ENCODE measurements around the gene PRDM1. TPM values are rescaled to one million over a fixed set of nuclear protein-coding genes. Genes with fewer than 3 reads are reported as not detected.

The PRDM1 gene
- total RNA-seq, 2 donors from 2014 or later, result 1.8 to 1.9 TPM

DNA sequence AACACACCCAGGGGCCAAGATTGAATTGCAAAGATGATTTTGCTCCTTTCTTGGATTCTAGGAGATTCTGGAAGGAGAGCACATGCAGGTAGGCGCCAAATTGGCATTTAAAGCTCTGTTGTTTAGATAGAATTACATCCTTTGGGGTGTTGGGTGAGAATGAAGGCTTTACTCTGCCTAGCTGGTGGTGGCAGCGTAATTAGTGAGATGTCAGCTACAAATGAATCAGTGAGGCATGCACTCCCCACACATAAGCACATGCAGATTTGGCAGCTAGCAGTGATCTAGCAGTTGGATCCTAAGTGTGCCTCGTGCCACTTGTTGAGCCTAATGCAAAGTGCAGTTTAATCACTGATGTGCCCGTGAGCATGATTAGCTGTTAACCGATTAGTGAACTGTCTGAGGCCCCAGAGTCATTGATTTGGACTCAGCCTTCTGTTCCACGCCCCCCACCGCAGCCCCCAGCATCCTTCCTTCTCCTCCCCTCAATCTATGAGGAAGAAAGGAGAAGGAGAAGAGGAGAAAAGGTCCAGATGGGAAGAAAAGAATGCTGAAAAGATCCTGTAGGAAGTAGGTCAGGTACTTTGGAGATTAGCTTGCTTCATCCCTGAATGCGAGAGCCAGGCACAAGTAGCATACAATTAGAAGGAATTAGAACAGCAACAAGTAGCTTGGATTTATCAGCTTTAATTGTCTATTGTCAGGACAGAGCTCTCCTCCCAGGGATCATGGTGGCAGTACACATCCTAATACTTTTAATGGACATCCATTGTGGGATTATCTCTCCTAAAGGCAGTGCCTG is 6.0 kb upstream of the PRDM1 start:
- Histone ChIP-seq H3K27me3 (peaks cover 3 to 4% of the 10 kb centered on the region in 2 donors), H3K27ac (no peak overlapping the region)

DNA sequence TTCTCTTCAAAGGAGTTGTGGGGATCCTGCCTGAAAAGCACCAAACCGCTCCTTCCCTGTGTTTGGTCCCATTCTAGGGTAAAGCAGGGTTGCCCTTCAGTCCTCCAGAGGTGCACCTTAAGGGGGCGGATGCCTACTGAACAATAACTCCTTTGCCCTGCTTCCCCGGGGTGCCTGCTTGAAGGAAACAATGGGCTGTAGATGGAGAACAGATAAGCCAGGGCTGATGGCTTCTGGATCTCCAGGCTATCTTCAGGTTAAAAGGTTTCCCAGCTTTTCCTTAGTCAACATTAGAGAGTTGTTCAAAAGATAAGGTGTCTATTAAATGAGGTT is 5.4 kb upstream of the PRDM1 start:
- no peaks in the 10 kb centered on the region for H3K9me3 ChIP-seq
- H3K4me1 ChIP-seq, result peaks cover 0 to 6% of the 10 kb centered on the region in 2 donors
- H3K27me3 ChIP-seq, result peaks cover 4 to 6% of the 10 kb centered on the region in 2 donors
- TF ChIP-seq, protein P1, sequence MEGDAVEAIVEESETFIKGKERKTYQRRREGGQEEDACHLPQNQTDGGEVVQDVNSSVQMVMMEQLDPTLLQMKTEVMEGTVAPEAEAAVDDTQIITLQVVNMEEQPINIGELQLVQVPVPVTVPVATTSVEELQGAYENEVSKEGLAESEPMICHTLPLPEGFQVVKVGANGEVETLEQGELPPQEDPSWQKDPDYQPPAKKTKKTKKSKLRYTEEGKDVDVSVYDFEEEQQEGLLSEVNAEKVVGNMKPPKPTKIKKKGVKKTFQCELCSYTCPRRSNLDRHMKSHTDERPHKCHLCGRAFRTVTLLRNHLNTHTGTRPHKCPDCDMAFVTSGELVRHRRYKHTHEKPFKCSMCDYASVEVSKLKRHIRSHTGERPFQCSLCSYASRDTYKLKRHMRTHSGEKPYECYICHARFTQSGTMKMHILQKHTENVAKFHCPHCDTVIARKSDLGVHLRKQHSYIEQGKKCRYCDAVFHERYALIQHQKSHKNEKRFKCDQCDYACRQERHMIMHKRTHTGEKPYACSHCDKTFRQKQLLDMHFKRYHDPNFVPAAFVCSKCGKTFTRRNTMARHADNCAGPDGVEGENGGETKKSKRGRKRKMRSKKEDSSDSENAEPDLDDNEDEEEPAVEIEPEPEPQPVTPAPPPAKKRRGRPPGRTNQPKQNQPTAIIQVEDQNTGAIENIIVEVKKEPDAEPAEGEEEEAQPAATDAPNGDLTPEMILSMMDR (IDR thresholded peaks at IDR 0.05), result no peak
- H3K4me3 ChIP-seq, result no peak overlapping the region
- H3K36me3 ChIP-seq, result no peaks in the 10 kb centered on the region
- H3K27ac ChIP-seq, result no peak overlapping the region
- DNase-seq (ENCODE audit: low spot score), result no peak

More for the DNA sequence above, 6.0 kb upstream of the PRDM1 start:
- Histone ChIP-seq H3K36me3 (no peaks in the 10 kb centered on the region), H3K4me3 (no peak overlapping the region), H3K4me1 (no peaks in the 10 kb centered on the region), H3K9me3 (no peaks in the 10 kb centered on the region)
- TF ChIP-seq, protein P1 (IDR thresholded peaks at IDR 0.05), result no peak
- no peak for DNase-seq (ENCODE audit: low spot score)

DNA sequence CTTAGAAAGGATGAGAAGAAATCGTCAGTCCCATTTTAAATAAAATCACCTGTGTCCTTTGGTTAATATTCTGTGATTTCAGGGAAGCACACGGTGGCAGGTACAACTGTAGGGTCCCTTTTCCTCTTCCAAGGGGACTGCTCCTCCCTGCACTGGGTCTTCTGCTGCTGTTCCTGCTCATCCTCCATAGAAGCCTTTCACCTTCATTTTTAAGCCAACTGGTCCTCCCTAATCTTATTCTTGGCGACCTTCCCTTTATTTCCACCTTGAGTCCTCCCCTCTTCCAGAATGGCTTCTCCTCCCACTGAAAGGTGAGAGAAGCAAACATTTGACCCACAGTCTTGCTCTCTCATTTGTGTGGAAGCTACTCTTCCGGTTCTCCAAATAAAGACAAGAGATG is 4.4 kb upstream of the PRDM1 start:
- TF ChIP-seq, protein P1 (IDR thresholded peaks at IDR 0.05), result no peak
- Histone ChIP-seq H3K4me1 (peaks cover 0 to 15% of the 10 kb centered on the region in 2 donors), H3K36me3 (no peaks in the 10 kb centered on the region), H3K27me3 (peaks cover 4 to 6% of the 10 kb centered on the region in 2 donors), H3K9me3 (no peaks in the 10 kb centered on the region), H3K4me3 (no peak overlapping the region), H3K27ac (no peak overlapping the region)
- DNase-seq (ENCODE audit: low spot score), result no peak

DNA sequence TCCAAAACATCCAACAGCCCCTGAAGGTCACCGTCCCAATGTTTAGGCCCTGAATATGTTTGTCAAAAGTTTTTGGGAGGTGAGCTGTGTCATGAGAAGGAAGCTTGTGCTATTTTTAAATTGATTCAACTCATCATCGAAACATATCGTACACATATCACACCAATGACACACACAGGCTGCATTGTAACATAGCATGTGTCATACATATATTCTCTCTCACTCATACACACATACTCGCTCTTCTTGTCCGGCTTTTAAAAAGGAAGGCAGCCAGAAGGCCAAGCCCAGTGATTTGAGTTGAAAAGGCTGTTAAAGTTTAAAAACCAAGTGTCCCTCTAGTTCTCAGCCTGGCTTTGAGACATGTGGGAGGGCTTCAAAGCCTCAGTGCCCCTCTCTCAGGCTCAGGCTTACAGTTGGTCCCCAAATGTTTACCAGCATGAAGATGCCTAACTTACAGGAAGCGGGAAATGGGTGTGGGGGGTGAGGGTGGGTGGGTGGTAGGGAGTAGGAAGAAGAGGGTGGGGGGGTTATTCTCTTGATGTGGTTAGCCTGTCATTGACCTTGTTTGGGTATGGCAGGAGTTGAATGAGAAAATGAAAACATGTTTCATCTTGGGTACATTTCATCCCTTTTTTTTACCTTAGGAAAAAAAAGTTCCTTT is 3.3 kb upstream of the PRDM1 start:
- TF ChIP-seq, protein P1 (IDR thresholded peaks at IDR 0.05), result no peak
- H3K27ac ChIP-seq, result no peak overlapping the region
- peaks cover 0 to 26% of the 10 kb centered on the region in 2 donors for H3K4me1 ChIP-seq
- no peaks in the 10 kb centered on the region for H3K36me3 ChIP-seq
- H3K27me3 ChIP-seq, result peaks cover 4 to 5% of the 10 kb centered on the region in 2 donors
- H3K4me3 ChIP-seq, result no peak overlapping the region
- H3K9me3 ChIP-seq, result no peaks in the 10 kb centered on the region
- no peak for DNase-seq (ENCODE audit: low spot score)

DNA sequence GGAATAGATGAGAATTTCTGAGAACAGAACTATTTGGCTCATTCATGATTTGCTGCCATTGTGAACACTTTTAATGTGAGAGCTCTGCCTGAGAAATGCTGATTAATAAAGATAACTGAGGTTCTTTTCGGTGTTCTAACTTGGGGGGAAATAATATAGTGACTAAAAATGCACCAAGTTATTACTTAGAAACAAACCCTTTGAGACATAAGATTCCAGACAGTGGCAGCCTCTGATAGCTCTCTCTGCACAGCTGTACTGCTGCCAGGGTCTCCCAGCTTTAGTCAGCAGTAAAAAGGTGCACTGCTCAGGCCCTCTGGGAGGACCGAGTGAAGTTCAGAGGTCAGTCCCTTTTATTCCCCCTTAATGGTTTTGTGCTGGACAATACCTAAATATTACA is 2.5 kb upstream of the PRDM1 start:
- Histone ChIP-seq H3K27ac (no peak overlapping the region), H3K36me3 (no peaks in the 10 kb centered on the region), H3K4me3 (no peak overlapping the region), H3K9me3 (no peaks in the 10 kb centered on the region), H3K27me3 (peaks cover 3 to 4% of the 10 kb centered on the region in 2 donors), H3K4me1 (peaks cover 0 to 26% of the 10 kb centered on the region in 2 donors)
- no peak for DNase-seq (ENCODE audit: low spot score)
- TF ChIP-seq, protein P1 (IDR thresholded peaks at IDR 0.05), result no peak

All from right atrium auricular region (tissue), 2 donors.